DMS 273 (cell line): Measurements from ENCODE around the gene MEPCE.

Source experiments
- DNase-seq: peaks from one replicate; lab custom pipeline; 2025; ENCODE audit not compliant: unreplicated experiment; lab: John Stamatoyannopoulos, UW

The MEPCE gene

DNA sequence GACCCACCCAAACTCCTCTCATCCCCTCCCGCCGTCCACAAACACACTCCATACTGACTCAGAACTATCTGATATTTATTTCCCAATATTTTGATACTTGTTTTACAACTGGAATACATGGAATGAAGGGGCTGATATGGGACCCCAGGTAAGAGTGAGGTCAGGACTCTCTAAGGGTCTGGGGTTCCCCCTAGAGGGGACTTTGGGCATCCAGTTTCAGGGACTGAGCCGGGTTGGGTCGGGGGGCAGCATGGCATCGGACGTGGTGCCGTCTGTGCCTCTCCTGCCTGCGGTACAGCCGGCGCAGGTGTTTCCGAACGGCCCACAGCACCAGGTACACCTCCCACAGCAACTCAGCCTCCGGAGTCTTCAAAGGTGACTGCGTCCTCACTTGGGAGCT, 26.9 kb downstream of the MEPCE start:
- no peak for DNase-seq

GRCh38 chr7:100457033-100457432, 27.4 kb downstream of the MEPCE start:
- no peak for DNase-seq

GRCh38 chr7:100464210-100464660, 34.6 kb downstream of the MEPCE start, which contains the start of gene SPACDR:
Gene SPACDR (minus strand): TSS chr7:100464260. CDS start chr7:100464025, 235 bp downstream.
- DNase-seq = no peak

DNA sequence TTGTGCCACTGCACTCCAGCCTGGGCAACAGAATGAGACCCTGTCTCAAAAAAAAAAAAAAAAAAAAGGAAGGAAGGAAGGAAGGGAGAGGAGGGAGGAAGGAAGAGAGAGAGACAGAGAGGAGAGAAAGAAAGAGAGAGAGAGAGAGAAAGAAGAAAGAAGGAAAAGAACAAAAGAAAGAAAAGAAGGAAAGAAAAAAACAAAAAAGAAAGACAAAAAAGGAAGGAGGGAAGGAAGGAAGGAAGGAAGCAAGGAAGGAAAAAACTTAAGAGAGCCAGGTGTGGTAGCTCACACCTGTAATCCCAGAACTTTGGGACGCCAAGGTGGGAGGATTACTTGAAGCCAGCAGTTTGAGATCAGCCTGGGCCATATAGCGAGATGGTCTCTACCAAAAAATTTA, 35.2 kb downstream of the MEPCE start:
- DNase-seq = no peak

- DNase-seq = no peak
Observed at GRCh38 chr7:100465299-100465698, 35.7 kb downstream of the MEPCE start.

DNA sequence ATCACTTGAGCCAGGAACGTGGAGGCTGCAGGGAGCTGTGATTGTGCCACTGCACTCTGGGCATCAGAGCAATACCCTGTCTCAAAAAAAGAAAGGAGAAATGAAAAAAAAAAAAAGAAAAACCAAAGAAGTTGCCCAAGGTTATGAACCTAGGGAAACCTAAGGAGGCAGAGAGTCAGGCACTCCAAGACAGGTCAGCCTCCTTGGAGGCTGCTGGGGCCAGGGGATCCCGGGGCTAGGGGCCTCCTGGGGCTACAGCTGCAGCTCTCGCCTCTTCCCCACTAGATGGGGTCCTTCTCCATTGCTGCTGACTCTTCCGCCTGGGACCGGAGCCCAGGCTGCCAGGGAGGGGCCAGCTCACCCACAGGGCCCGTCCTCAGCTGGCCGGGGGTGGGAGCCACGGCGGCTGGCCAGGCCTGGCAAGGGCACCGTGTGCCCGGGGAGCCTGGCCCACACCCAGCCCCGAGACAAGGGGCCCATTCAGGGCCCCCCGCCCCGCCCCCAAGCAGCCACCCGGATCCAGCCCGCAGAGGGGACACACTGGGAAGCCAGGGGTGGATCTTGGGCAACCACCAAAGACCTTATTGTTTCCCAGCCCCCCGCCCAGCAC, 36.2 kb downstream of the MEPCE start:
- DNase-seq = peak; percentile 91

- DNase-seq = no peak
Observed at GRCh38 chr7:100466653-100467605, 37.3 kb downstream of the MEPCE start.

GRCh38 chr7:100467638-100468373, 38.2 kb downstream of the MEPCE start:
- no peak for DNase-seq

- peak; percentile 93 for DNase-seq
Observed at GRCh38 chr7:100469227-100470044, 39.8 kb downstream of the MEPCE start.

DNA sequence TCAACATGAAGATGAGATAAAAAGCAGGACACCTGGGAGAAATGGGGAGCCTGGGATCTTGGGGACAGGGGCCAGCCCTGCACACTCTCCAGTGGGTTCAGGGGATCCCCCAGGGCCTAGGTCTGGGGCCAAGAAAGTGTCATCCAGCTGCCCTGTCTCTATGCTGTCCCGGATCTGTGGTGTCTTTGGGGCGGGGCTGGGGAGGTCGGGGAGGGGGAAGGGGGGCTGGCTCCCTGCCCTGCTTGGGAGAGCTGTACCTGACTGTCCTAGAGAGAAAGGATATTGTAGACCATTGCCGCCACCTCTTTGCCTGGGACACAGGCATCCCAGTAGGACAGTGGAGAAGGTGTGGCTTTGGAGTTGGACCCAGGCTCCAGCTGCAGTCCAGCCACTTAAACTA, 41.4 kb downstream of the MEPCE start:
- DNase-seq = no peak

GRCh38 chr7:100472121-100472851, 42.7 kb downstream of the MEPCE start:
- DNase-seq = no peak

DNA sequence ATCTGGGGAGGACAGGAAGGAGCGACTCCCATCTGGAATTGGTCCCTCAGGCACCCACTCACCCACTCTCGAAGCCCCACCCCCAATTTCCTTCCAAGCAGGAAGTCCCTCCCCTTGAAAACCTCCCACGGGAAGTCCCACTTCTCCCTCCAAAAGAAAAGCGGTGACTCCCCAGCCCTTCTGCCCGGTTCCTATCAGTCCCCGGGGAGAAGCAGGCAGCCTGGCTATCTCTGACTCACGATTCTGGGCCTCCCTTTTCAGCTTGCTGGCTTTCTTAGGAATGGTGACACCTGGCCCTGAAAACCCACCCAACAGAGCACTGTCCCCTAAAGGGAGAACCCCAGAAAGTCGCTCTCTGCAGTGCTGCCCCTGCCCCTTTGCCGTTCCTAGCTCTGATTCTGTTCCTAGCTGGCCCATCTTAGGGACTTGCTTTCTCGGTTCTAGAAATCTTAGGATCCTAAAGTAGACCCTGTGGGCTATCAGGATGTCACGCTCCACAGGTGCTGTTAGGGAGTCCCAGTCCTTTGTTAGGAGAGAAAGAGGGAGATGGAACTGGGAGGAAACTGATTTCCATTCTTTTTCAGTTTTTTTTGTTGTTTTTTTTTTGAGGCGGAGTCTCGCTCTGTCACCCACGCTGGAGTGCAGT, 43.3 kb downstream of the MEPCE start:
- peak; percentile 48 for DNase-seq

- DNase-seq = no peak
Observed at GRCh38 chr7:100475549-100475948, 45.9 kb downstream of the MEPCE start.

- no peak for DNase-seq
Observed at GRCh38 chr7:100476101-100476780, 46.6 kb downstream of the MEPCE start.

GRCh38 chr7:100476903-100477870, 47.6 kb downstream of the MEPCE start:
- DNase-seq = no peak

- DNase-seq = no peak
Observed at GRCh38 chr7:100477871-100478267, 48.2 kb downstream of the MEPCE start.

GRCh38 chr7:100478958-100479660, 49.5 kb downstream of the MEPCE start, which contains the start of gene TSC22D4:
Gene TSC22D4 (minus strand): TSS chr7:100479214. CDS start chr7:100478038, 1,176 bp downstream.
- peak; percentile 97 for DNase-seq
